WTC11 (cell line): Measurements from ENCODE around the gene ADAM17. TPM values are rescaled to one million over a fixed set of nuclear protein-coding genes. Genes with fewer than 3 reads are reported as not detected.
A peak's percentile ranks its signal among the peaks of the same experiment; 100 is the strongest.

Experiments used
- ATAC-seq: fragments of 200-7000 bp; cut with Tn5 transposase; 2 replicates; pipeline ENCODE4 v1.10.0; 2021; ENCODE audit warnings: mild to moderate bottlenecking, moderate library complexity
- CTCF ChIA-PET: fragments of 300-600 bp; sonication (Branson Sonifier 250); formaldehyde crosslinking; loops from one replicate; lab custom pipeline; 2021; ENCODE audit warnings: antibody characterized with exemption; lab: Charles Lee
- POLR2A ChIA-PET: fragments of 350-600 bp; sonication (Branson Sonifier 250); formaldehyde crosslinking; loops from one replicate; lab custom pipeline; 2021; ENCODE audit warnings: antibody characterized with exemption; lab: Charles Lee
- DNase-seq: peaks from one replicate; pipeline ENCODE4 v3.0.0; 2021; ENCODE audit warnings: low spot score
- H3K27ac Mint-ChIP-seq: 2 replicates; pipeline ENCODE4 v1.8.0; 2021; ENCODE audit warnings: mixed read lengths
- H3K27me3 Mint-ChIP-seq: 2 replicates; pipeline ENCODE4 v1.8.0; 2021; ENCODE audit warnings: low read depth, mild to moderate bottlenecking, moderate library complexity, mixed read lengths
- H3K36me3 Mint-ChIP-seq: 2 replicates; pipeline ENCODE4 v1.8.0; 2021; ENCODE audit warnings: mixed read lengths
- H3K4me1 Mint-ChIP-seq: 2 replicates; pipeline ENCODE4 v1.8.0; 2022; ENCODE audit warnings: mixed read lengths
- H3K4me3 Mint-ChIP-seq: 2 replicates; pipeline ENCODE4 v1.8.0; 2021; ENCODE audit warnings: mild to moderate bottlenecking, moderate library complexity, mixed read lengths
- H3K9me3 Mint-ChIP-seq: 2 replicates; pipeline ENCODE4 v1.8.0; 2021; ENCODE audit warnings: mixed read lengths
- ATF1 ChIP-seq: sonication (generic); formaldehyde crosslinking; IDR thresholded peaks from 2 replicates; pipeline ENCODE4 v1.8.1; 2023; ENCODE audit warnings: mild to moderate bottlenecking, moderate library complexity, missing genetic modification reagents
- CREB1 ChIP-seq: sonication (generic); formaldehyde crosslinking; IDR thresholded peaks from 2 replicates; pipeline ENCODE4 v1.8.0; 2023; ENCODE audit warnings: mild to moderate bottlenecking, missing genetic modification reagents
- ELF4 ChIP-seq: sonication (generic); formaldehyde crosslinking; IDR thresholded peaks from 2 replicates; pipeline ENCODE4 v1.8.1; 2022; ENCODE audit warnings: low read depth, mild to moderate bottlenecking, moderate library complexity, missing genetic modification reagents
- FOXJ3 ChIP-seq: sonication (generic); formaldehyde crosslinking; IDR thresholded peaks from 2 replicates; pipeline ENCODE4 v1.9.0; 2021; ENCODE audit warnings: missing genetic modification reagents, mild to moderate bottlenecking, borderline replicate concordance
- FOXP1 ChIP-seq: sonication (generic); formaldehyde crosslinking; IDR thresholded peaks from 2 replicates; pipeline ENCODE4 v1.8.0; 2022; ENCODE audit warnings: missing genetic modification reagents, mild to moderate bottlenecking, moderate library complexity, borderline replicate concordance
- GABPB1 ChIP-seq: sonication (generic); formaldehyde crosslinking; IDR thresholded peaks from 2 replicates; pipeline ENCODE4 v1.8.1; 2023; ENCODE audit warnings: mild to moderate bottlenecking, missing genetic modification reagents
- GRHL2 ChIP-seq: fragments of 250-450 bp; sonication (Bioruptor Pico); IDR thresholded peaks from 2 replicates; pipeline ENCODE4 v1.8.0; 2022; ENCODE audit warnings: mild to moderate bottlenecking, moderate library complexity; ENCODE audit not compliant: insufficient replicate concordance, severe bottlenecking
- KAT7 ChIP-seq: sonication (generic); formaldehyde crosslinking; IDR thresholded peaks from 2 replicates; pipeline ENCODE4 v1.8.1; 2023; ENCODE audit warnings: missing genetic modification reagents, mild to moderate bottlenecking, borderline replicate concordance
- NR3C1 ChIP-seq: sonication (generic); formaldehyde crosslinking; conservative IDR thresholded peaks from 2 replicates; pipeline ENCODE4 v1.8.1; 2023; ENCODE audit warnings: low read depth, mild to moderate bottlenecking, missing genetic modification reagents
- SP1 ChIP-seq: sonication (generic); formaldehyde crosslinking; conservative IDR thresholded peaks from 2 replicates; pipeline ENCODE4 v1.8.1; 2022; ENCODE audit warnings: missing genetic modification reagents
- TCF7 ChIP-seq: sonication (generic); formaldehyde crosslinking; IDR thresholded peaks from 2 replicates; pipeline ENCODE4 v1.8.0; 2022; ENCODE audit warnings: mild to moderate bottlenecking, low read depth, missing genetic modification reagents, moderate library complexity
- TEAD4 ChIP-seq: sonication (generic); formaldehyde crosslinking; IDR thresholded peaks from 2 replicates; pipeline ENCODE4 v1.8.0; 2022; ENCODE audit warnings: mild to moderate bottlenecking, missing genetic modification reagents
- ZNF423 ChIP-seq: fragments of 250-450 bp; sonication (Bioruptor Pico); IDR thresholded peaks from 2 replicates; pipeline ENCODE4 v2.1.2; 2022; ENCODE audit warnings: mild to moderate bottlenecking, moderate library complexity
- total RNA-seq: library from RNA; stranded (reverse); gene quantifications from 3 replicates; pipeline ENCODE4 v1.2.3, GENCODE V29; 2021
- TF ChIP-seq, protein P1 (sequence below): fragments of 250-450 bp; sonication (Bioruptor Pico); IDR thresholded peaks from 2 replicates; pipeline ENCODE4 v1.9.0; 2021; ENCODE audit warnings: moderate library complexity, mild to moderate bottlenecking, inconsistent platforms, borderline replicate concordance
- TF ChIP-seq, protein P2 (sequence below): sonication (generic); formaldehyde crosslinking; IDR thresholded peaks from 2 replicates; pipeline ENCODE4 v1.8.1; 2022; ENCODE audit warnings: mild to moderate bottlenecking, missing genetic modification reagents, moderate library complexity, borderline replicate concordance
- TF ChIP-seq, protein P3 (sequence below): fragments of 250-450 bp; sonication (Bioruptor Pico); IDR thresholded peaks from 2 replicates; pipeline ENCODE4 v2.1.2; 2022; ENCODE audit warnings: mild to moderate bottlenecking, moderate library complexity
- TF ChIP-seq, protein P4 (sequence below): sonication (generic); formaldehyde crosslinking; IDR thresholded peaks from 2 replicates; pipeline ENCODE4 v1.8.0; 2022; ENCODE audit warnings: mild to moderate bottlenecking, missing genetic modification reagents
- TF ChIP-seq, protein P5 (sequence below): sonication (generic); formaldehyde crosslinking; IDR thresholded peaks from 2 replicates; pipeline ENCODE4 v1.8.1; 2022; ENCODE audit warnings: mild to moderate bottlenecking, moderate library complexity, missing genetic modification reagents
- TF ChIP-seq, protein P6 (sequence below): fragments of 250-450 bp; sonication (Bioruptor Pico); IDR thresholded peaks from 2 replicates; pipeline ENCODE4 v1.9.0; 2021; ENCODE audit warnings: mild to moderate bottlenecking
- TF ChIP-seq, protein P7 (sequence below): sonication (generic); formaldehyde crosslinking; IDR thresholded peaks from 2 replicates; pipeline ENCODE4 v1.8.1; 2022; ENCODE audit warnings: missing genetic modification reagents, borderline replicate concordance
- TF ChIP-seq, protein P8 (sequence below): sonication (generic); formaldehyde crosslinking; IDR thresholded peaks from 2 replicates; pipeline ENCODE4 v1.8.0; 2022; ENCODE audit warnings: mild to moderate bottlenecking, missing genetic modification reagents

Gene ADAM17
- total RNA-seq, 1 experiment from 2014 or later = 25.9 TPM

DNA sequence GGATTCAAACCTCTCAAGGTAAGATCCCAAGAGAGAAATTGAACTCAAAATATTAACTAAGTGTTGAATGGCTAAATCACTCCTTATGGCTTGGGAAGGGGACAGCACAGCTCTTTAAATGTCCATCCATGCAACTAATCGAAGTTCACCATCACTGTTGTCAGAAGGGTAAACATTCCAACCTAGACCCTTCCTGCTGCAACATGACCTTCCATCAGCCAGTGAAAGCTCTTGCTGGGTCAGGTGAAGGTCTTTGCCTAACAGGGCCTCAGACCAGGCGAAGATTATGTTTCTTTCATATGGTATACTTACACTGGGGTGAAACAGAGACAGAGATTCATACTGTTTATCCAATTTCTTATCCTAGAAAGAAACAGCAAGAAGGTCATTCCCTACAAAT, 64.8 kb downstream of the ADAM17 start:
- Mint-ChIP-seq H3K4me3 (no peak overlapping the region), H3K27me3 (no peaks in the 10 kb centered on the region), H3K27ac (no peak overlapping the region), H3K36me3 (peaks cover 68% of the 10 kb centered on the region), H3K9me3 (no peaks in the 10 kb centered on the region), H3K4me1 (no peaks in the 10 kb centered on the region)
- CTCF ChIA-PET = no interaction called here
- TF ChIP-seq TCF7 (CRISPR knock-in tag) (no peak), GABPB1 (CRISPR knock-in tag) (peak; percentile 43; the same call in 1 of the 2 replicates)
- TF ChIP-seq, protein P1, sequence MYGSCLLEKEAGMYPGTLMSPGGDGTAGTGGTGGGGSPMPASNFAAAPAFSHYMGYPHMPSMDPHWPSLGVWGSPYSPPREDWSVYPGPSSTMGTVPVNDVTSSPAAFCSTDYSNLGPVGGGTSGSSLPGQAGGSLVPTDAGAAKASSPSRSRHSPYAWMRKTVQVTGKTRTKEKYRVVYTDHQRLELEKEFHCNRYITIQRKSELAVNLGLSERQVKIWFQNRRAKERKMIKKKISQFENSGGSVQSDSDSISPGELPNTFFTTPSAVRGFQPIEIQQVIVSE (CRISPR knock-in tag) = no peak
- POLR2A ChIA-PET = no interaction called here
- no peak for DNase-seq
- no peak for ATAC-seq

DNA sequence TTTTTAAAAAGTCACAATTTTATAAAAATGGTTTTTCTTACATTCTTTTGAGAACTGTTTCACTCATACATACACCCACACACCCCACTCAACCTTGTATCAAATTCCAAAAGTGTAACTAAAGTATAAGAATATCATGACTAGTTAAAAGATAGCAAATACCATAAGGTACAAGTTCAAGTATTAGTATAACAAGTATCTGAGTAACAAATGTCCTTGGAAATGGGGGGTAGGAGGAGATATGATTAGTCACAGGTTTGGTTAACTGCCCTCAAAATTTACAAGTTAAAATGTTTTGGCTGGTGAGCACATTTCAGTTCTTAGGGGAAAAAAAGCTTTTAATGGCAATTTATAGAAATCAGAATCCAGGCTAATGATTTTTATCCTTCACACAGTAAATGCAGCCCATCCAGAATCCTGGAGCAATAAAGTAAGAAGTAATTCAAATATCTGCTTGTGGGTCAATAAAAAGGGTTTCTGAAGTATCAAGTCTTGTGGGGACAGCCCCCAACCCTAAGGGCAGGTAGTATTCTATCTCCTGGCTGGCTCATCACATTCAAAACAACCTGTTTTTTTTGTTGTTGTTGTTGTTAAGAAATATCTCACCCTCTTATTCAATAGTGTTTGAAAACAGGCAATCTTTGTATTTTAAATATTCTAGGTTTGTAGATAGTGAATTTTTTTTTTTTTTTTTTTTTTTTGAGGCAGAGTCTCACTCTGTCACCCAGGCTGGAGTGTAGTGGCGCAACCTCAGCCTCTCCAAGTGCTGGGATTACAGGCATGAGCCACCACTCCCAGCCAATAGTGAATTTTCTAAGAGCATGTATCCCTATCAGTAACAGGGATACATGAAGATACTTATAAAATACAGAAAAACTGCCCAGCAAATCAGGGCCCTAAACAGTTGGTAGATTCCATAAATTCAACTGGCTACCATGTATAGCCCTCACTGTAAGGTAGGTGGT, 66.8 kb downstream of the ADAM17 start:
- ATAC-seq (no peak), DNase-seq (no peak)
- Mint-ChIP-seq H3K9me3 (no peaks in the 10 kb centered on the region), H3K27me3 (no peaks in the 10 kb centered on the region), H3K4me3 (no peak overlapping the region), H3K36me3 (peaks cover 69% of the 10 kb centered on the region), H3K27ac (no peak overlapping the region), H3K4me1 (no peaks in the 10 kb centered on the region)
- ChIA-PET POLR2A (no interaction called here), CTCF (no interaction called here)
- TF ChIP-seq, protein P2, sequence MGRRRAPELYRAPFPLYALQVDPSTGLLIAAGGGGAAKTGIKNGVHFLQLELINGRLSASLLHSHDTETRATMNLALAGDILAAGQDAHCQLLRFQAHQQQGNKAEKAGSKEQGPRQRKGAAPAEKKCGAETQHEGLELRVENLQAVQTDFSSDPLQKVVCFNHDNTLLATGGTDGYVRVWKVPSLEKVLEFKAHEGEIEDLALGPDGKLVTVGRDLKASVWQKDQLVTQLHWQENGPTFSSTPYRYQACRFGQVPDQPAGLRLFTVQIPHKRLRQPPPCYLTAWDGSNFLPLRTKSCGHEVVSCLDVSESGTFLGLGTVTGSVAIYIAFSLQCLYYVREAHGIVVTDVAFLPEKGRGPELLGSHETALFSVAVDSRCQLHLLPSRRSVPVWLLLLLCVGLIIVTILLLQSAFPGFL (CRISPR knock-in tag) = no peak
- TF ChIP-seq, protein P3, sequence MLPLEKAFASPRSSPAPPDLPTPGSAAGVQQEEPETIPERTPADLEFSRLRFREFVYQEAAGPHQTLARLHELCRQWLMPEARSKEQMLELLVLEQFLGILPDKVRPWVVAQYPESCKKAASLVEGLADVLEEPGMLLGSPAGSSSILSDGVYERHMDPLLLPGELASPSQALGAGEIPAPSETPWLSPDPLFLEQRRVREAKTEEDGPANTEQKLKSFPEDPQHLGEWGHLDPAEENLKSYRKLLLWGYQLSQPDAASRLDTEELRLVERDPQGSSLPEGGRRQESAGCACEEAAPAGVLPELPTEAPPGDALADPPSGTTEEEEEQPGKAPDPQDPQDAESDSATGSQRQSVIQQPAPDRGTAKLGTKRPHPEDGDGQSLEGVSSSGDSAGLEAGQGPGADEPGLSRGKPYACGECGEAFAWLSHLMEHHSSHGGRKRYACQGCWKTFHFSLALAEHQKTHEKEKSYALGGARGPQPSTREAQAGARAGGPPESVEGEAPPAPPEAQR = no peak
- TF ChIP-seq, protein P4, sequence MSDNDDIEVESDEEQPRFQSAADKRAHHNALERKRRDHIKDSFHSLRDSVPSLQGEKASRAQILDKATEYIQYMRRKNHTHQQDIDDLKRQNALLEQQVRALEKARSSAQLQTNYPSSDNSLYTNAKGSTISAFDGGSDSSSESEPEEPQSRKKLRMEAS = no peak
- TF ChIP-seq NR3C1 (CRISPR knock-in tag) (no peak), SP1 (CRISPR knock-in tag) (no peak), KAT7 (CRISPR knock-in tag) (no peak), TEAD4 (no peak), ATF1 (CRISPR knock-in tag) (no peak), ELF4 (no peak), CREB1 (no peak), FOXP1 (CRISPR knock-in tag) (no peak), FOXJ3 (CRISPR knock-in tag) (no peak), ZNF423 (no peak), GRHL2 (CRISPR knock-in tag) (no peak)
- TF ChIP-seq, protein P5, sequence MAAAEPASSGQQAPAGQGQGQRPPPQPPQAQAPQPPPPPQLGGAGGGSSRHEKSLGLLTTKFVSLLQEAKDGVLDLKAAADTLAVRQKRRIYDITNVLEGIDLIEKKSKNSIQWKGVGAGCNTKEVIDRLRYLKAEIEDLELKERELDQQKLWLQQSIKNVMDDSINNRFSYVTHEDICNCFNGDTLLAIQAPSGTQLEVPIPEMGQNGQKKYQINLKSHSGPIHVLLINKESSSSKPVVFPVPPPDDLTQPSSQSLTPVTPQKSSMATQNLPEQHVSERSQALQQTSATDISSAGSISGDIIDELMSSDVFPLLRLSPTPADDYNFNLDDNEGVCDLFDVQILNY (CRISPR knock-in tag) = no peak
- TF ChIP-seq, protein P6, sequence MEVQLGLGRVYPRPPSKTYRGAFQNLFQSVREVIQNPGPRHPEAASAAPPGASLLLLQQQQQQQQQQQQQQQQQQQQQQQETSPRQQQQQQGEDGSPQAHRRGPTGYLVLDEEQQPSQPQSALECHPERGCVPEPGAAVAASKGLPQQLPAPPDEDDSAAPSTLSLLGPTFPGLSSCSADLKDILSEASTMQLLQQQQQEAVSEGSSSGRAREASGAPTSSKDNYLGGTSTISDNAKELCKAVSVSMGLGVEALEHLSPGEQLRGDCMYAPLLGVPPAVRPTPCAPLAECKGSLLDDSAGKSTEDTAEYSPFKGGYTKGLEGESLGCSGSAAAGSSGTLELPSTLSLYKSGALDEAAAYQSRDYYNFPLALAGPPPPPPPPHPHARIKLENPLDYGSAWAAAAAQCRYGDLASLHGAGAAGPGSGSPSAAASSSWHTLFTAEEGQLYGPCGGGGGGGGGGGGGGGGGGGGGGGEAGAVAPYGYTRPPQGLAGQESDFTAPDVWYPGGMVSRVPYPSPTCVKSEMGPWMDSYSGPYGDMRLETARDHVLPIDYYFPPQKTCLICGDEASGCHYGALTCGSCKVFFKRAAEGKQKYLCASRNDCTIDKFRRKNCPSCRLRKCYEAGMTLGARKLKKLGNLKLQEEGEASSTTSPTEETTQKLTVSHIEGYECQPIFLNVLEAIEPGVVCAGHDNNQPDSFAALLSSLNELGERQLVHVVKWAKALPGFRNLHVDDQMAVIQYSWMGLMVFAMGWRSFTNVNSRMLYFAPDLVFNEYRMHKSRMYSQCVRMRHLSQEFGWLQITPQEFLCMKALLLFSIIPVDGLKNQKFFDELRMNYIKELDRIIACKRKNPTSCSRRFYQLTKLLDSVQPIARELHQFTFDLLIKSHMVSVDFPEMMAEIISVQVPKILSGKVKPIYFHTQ (CRISPR knock-in tag) = no peak
- TF ChIP-seq, protein P7, sequence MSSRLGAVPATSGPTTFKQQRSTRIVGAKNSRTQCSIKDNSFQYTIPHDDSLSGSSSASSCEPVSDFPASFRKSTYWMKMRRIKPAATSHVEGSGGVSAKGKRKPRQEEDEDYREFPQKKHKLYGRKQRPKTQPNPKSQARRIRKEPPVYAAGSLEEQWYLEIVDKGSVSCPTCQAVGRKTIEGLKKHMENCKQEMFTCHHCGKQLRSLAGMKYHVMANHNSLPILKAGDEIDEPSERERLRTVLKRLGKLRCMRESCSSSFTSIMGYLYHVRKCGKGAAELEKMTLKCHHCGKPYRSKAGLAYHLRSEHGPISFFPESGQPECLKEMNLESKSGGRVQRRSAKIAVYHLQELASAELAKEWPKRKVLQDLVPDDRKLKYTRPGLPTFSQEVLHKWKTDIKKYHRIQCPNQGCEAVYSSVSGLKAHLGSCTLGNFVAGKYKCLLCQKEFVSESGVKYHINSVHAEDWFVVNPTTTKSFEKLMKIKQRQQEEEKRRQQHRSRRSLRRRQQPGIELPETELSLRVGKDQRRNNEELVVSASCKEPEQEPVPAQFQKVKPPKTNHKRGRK (CRISPR knock-in tag) = no peak
- TF ChIP-seq, protein P8, sequence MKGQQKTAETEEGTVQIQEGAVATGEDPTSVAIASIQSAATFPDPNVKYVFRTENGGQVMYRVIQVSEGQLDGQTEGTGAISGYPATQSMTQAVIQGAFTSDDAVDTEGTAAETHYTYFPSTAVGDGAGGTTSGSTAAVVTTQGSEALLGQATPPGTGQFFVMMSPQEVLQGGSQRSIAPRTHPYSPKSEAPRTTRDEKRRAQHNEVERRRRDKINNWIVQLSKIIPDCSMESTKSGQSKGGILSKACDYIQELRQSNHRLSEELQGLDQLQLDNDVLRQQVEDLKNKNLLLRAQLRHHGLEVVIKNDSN (CRISPR knock-in tag) = no peak
